ENCODE results near the gene PCBP3.

The PCBP3 gene

GRCh38 chr21:45763506-45763905 is 120.0 kb downstream of the PCBP3 start:
- no peak for DNase-seq

GRCh38 chr21:45764792-45765191 is 121.3 kb downstream of the PCBP3 start:
- DNase-seq: no peak

GRCh38 chr21:45765375-45765774 is 121.8 kb downstream of the PCBP3 start:
- DNase-seq: no peak

GRCh38 chr21:45766055-45766454 is 122.5 kb downstream of the PCBP3 start:
- DNase-seq: no peak

- no peak for DNase-seq
Measured at GRCh38 chr21:45766501-45766900, 123.0 kb downstream of the PCBP3 start.

- DNase-seq: no peak
Measured at GRCh38 chr21:45767071-45768006, 123.8 kb downstream of the PCBP3 start.

- DNase-seq: no peak
Measured at GRCh38 chr21:45768011-45768739, 124.7 kb downstream of the PCBP3 start.

GRCh38 chr21:45768740-45769048 is 125.2 kb downstream of the PCBP3 start:
- no peak for DNase-seq

- DNase-seq: no peak
Measured at GRCh38 chr21:45769294-45769693, 125.8 kb downstream of the PCBP3 start.

- no peak for DNase-seq
Measured at GRCh38 chr21:45769896-45770295, 126.4 kb downstream of the PCBP3 start.

- no peak for DNase-seq
Measured at GRCh38 chr21:45772180-45772579, 128.7 kb downstream of the PCBP3 start.

GRCh38 chr21:45774291-45774690 is 130.8 kb downstream of the PCBP3 start:
- DNase-seq: no peak

GRCh38 chr21:45776971-45777370 is 133.4 kb downstream of the PCBP3 start:
- no peak for DNase-seq

- DNase-seq: no peak
Measured at GRCh38 chr21:45778686-45779085, 135.2 kb downstream of the PCBP3 start.

- DNase-seq: no peak
Measured at GRCh38 chr21:45779226-45779625, 135.7 kb downstream of the PCBP3 start.

GRCh38 chr21:45780647-45781046 is 137.1 kb downstream of the PCBP3 start:
- DNase-seq: no peak

- DNase-seq: no peak
Measured at GRCh38 chr21:45781741-45782140, 138.2 kb downstream of the PCBP3 start.

- DNase-seq: no peak
Measured at GRCh38 chr21:45786660-45787059, 143.1 kb downstream of the PCBP3 start.

GRCh38 chr21:45787371-45787770 is 143.8 kb downstream of the PCBP3 start:
- DNase-seq: no peak

- DNase-seq: no peak
Measured at GRCh38 chr21:45788198-45788597, 144.7 kb downstream of the PCBP3 start.

GRCh38 chr21:45788637-45789506 is 145.3 kb downstream of the PCBP3 start:
- DNase-seq: no peak

GRCh38 chr21:45790427-45790826 is 146.9 kb downstream of the PCBP3 start:
- DNase-seq: no peak

Measured in DMS153 (cell line).